ENCODE data around the gene G6PD. TPM values are rescaled to one million over a fixed set of nuclear protein-coding genes. Genes with fewer than 3 reads are reported as not detected.

The G6PD gene
- total and polyA plus RNA-seq, 4 donors = 18.4 to 45.5 (median 36.2) TPM

DNA sequence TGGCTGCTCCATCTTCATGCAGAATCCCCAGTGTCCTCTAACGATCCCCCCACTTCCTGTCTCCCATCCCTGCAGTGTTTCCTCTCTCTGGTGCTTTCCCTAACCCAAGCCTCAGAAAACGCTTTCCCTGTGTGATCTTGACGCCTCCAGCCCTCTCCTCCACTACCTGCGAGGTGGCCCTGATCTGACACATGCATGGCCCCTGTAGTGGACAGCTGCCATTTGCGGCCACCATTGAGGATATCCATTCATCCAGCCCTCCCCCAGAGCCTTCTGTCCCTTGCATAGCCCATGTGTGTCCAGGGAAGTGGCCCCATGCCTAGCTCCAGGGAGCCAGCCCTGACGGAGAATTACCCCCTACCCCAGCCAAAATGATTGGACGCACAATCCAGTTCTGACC is 63.3 kb downstream of the G6PD start:
- Histone ChIP-seq H3K36me3 (ENCODE audit: control insufficient read depth, insufficient read depth, low read length) (peaks cover 30% of the 10 kb centered on the region), H3K9me3 (ENCODE audit: control insufficient read depth, insufficient read depth, low read length) (no peaks in the 10 kb centered on the region), H3K4me3 (ENCODE audit: low read depth, low read length) (no peak overlapping the region), H3K27me3 (ENCODE audit: control insufficient read depth, insufficient read depth, low read length) (no peaks in the 10 kb centered on the region), H3K27ac (ENCODE audit: low read depth, low read length) (no peak overlapping the region), H3K4me1 (ENCODE audit: control insufficient read depth, insufficient read depth, low read length) (peaks cover 36% of the 10 kb centered on the region)
- no peak for DNase-seq (ENCODE audit: low read depth in 4 of 6, low spot score in 6 of 6)
- WGBS (ENCODE audit: insufficient coverage) = 63% methylated on average over 6 of the region's 7 CpGs

DNA sequence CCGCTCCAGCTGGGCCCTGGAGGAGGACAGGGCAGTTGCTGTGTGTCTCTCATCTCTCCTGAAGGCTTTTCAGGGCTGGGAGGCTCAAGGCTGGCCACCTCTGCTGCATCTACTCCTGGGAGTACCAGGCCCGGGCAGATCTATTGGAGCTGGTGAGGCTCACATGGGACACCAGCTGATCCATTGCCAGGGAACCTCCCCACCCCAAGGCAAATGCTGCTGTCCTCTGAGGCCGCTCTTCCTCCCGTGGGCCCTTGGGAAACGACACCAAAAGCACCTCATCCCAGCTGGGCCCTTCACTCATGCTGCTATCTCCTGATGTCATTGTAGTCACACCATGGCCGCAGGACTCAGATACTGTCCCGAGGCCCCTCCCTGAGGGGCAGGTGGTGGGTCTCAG is 63.9 kb downstream of the G6PD start:
- H3K27me3 ChIP-seq (ENCODE audit: control insufficient read depth, insufficient read depth, low read length) = no peaks in the 10 kb centered on the region
- peaks cover 42% of the 10 kb centered on the region for H3K4me1 ChIP-seq (ENCODE audit: control insufficient read depth, insufficient read depth, low read length)
- no peak overlapping the region for H3K4me3 ChIP-seq (ENCODE audit: low read depth, low read length)
- no peak overlapping the region for H3K27ac ChIP-seq (ENCODE audit: low read depth, low read length)
- WGBS (ENCODE audit: insufficient coverage) = 69% methylated on average over 7 of the region's 7 CpGs
- no peaks in the 10 kb centered on the region for H3K9me3 ChIP-seq (ENCODE audit: control insufficient read depth, insufficient read depth, low read length)
- H3K36me3 ChIP-seq (ENCODE audit: control insufficient read depth, insufficient read depth, low read length) = peaks cover 24% of the 10 kb centered on the region
- no peak for DNase-seq (ENCODE audit: low read depth in 4 of 6, low spot score in 6 of 6)

DNA sequence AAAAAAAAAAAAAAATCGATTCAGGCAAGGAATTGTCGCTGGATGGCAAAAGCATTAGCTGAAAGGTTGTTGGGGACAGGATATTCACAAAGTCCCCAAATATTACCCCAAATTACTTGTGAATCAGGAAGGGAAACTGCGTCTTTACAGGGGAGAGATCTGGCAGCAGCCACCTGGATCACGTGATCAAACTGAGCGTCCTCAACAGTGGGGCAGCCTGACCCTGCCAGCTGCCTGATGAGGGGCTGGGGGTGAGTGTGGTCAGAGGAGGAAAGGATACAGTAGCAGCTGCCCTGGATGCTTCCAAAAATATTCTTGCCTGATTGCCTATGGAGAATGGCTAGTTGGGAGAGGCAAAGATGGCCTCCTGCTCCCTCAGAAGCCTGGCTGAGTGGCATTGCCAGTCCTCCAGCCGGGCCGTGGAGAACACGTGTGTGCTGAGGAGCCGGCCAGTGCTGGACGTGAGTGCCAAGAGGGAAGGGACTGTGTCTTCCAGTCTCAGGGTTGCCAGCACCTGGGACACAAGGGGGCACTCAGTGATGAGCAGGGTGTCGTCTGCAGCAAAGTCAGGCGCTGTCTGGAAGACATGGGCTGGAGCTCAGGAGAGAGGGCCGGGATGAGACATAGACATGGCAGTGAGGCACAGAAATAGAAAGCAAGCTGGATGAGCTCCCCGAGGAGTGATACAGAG is 64.6 kb downstream of the G6PD start:
- no peak for DNase-seq (ENCODE audit: low read depth in 4 of 6, low spot score in 6 of 6)
- WGBS (ENCODE audit: insufficient coverage) = 64% methylated on average over 12 of the region's 14 CpGs
- Histone ChIP-seq H3K27me3 (ENCODE audit: control insufficient read depth, insufficient read depth, low read length) (no peaks in the 10 kb centered on the region), H3K27ac (ENCODE audit: low read depth, low read length) (no peak overlapping the region), H3K4me3 (ENCODE audit: low read depth, low read length) (no peak overlapping the region), H3K4me1 (ENCODE audit: control insufficient read depth, insufficient read depth, low read length) (peaks cover 38% of the 10 kb centered on the region), H3K9me3 (ENCODE audit: control insufficient read depth, insufficient read depth, low read length) (no peaks in the 10 kb centered on the region), H3K36me3 (ENCODE audit: control insufficient read depth, insufficient read depth, low read length) (peaks cover 20% of the 10 kb centered on the region)

Small RNA genes within 50 kb of the gene (small RNA-seq; reads per million reads assigned to genes)
- gene RN7SL697P (ENCODE audit: low replicate concordance) = not detected

Other genes starting within 250 kb of the G6PD start
- 100 to 1,000 TPM; 187 to 384 TPM for gene FLNA, start 172.2 kb downstream of the G6PD start, total RNA-seq
- 100 to 1,000 TPM; 203 to 271 TPM for gene FLNA, start 172.2 kb downstream of the G6PD start, polyA plus RNA-seq (ENCODE audit: insufficient read length in 2 of 2)
- 10 to 100 TPM; 14.1 to 19.5 TPM for gene EMD, start 167.6 kb downstream of the G6PD start, total RNA-seq
- gene EMD, start 167.6 kb downstream of the G6PD start, polyA plus RNA-seq (ENCODE audit: insufficient read length in 2 of 2) = 10 to 100 TPM; 84.4 to 88.1 TPM
- gene RPL10, start 148.5 kb downstream of the G6PD start, total RNA-seq = 1,000 to 10,000 TPM; 1,775 to 3,365 TPM
- gene RPL10, start 148.5 kb downstream of the G6PD start, polyA plus RNA-seq (ENCODE audit: insufficient read length in 2 of 2) = 1,000 to 10,000 TPM; 2,002 to 2,049 TPM
- gene DNASE1L1, start 137.6 kb downstream of the G6PD start, total RNA-seq = 10 to 100 TPM; 13.4 to 24.6 TPM
- 10 to 100 TPM in 1 of 2 donors, 1 to 10 TPM in 1; 9.9 to 16.4 TPM for gene DNASE1L1, start 137.6 kb downstream of the G6PD start, polyA plus RNA-seq (ENCODE audit: insufficient read length in 2 of 2)
- 10 to 100 TPM; 12.2 to 30.0 TPM for gene TAFAZZIN, start 135.3 kb downstream of the G6PD start, total RNA-seq
- gene TAFAZZIN, start 135.3 kb downstream of the G6PD start, polyA plus RNA-seq (ENCODE audit: insufficient read length in 2 of 2) = 10 to 100 TPM; 48.4 to 65.3 TPM
- 10 to 100 TPM; 62.8 to 86.8 TPM for gene ATP6AP1, start 118.2 kb downstream of the G6PD start, total RNA-seq
- 100 to 1,000 TPM; 196 to 208 TPM for gene ATP6AP1, start 118.2 kb downstream of the G6PD start, polyA plus RNA-seq (ENCODE audit: insufficient read length in 2 of 2)
- 100 to 1,000 TPM; 185 to 194 TPM for gene GDI1, start 109.7 kb downstream of the G6PD start, total RNA-seq
- gene GDI1, start 109.7 kb downstream of the G6PD start, polyA plus RNA-seq (ENCODE audit: insufficient read length in 2 of 2) = 100 to 1,000 TPM; 674 to 688 TPM
- gene FAM50A, start 102.7 kb downstream of the G6PD start, total RNA-seq = 10 to 100 TPM; 17.9 to 47.5 TPM
- gene FAM50A, start 102.7 kb downstream of the G6PD start, polyA plus RNA-seq (ENCODE audit: insufficient read length in 2 of 2) = 10 to 100 TPM; 82.1 to 94.8 TPM
- 10 to 100 TPM; 13.3 to 22.5 TPM for gene PLXNA3, start 88.6 kb downstream of the G6PD start, total RNA-seq
- 100 to 1,000 TPM in 1 of 2 donors, 10 to 100 TPM in 1; 95.0 to 127 TPM for gene PLXNA3, start 88.6 kb downstream of the G6PD start, polyA plus RNA-seq (ENCODE audit: insufficient read length in 2 of 2)
- 10 to 100 TPM; 10.0 to 38.5 TPM for gene LAGE3, start 67.6 kb downstream of the G6PD start, total RNA-seq
- 10 to 100 TPM; 43.7 to 46.2 TPM for gene LAGE3, start 67.6 kb downstream of the G6PD start, polyA plus RNA-seq (ENCODE audit: insufficient read length in 2 of 2)
- 10 to 100 TPM; 29.6 to 32.1 TPM for gene UBL4A, start 60.2 kb downstream of the G6PD start, total RNA-seq
- gene UBL4A, start 60.2 kb downstream of the G6PD start, polyA plus RNA-seq (ENCODE audit: insufficient read length in 2 of 2) = 10 to 100 TPM; 37.4 to 38.3 TPM
- 10 to 100 TPM in 1 of 2 donors, 1 to 10 TPM in 1; 4.9 to 13.9 TPM for gene SLC10A3, start 56.2 kb downstream of the G6PD start, total RNA-seq
- gene SLC10A3, start 56.2 kb downstream of the G6PD start, polyA plus RNA-seq (ENCODE audit: insufficient read length in 2 of 2) = 10 to 100 TPM in 1 of 2 donors, 1 to 10 TPM in 1; 7.9 to 10.7 TPM
- gene FAM3A, start 30.6 kb downstream of the G6PD start, total RNA-seq = 10 to 100 TPM; 16.1 to 32.7 TPM
- 10 to 100 TPM; 47.2 to 60.3 TPM for gene FAM3A, start 30.6 kb downstream of the G6PD start, polyA plus RNA-seq (ENCODE audit: insufficient read length in 2 of 2)
- 10 to 100 TPM in 1 of 2 donors, 1 to 10 TPM in 1; 7.7 to 16.6 TPM for gene IKBKG, start 774 bp upstream of the G6PD start, total RNA-seq
- 10 to 100 TPM; 23.8 to 23.9 TPM for gene IKBKG, start 774 bp upstream of the G6PD start, polyA plus RNA-seq (ENCODE audit: insufficient read length in 2 of 2)
- gene CTAG1A, start 38.3 kb upstream of the G6PD start, total RNA-seq = not detected
- not detected for gene CTAG1A, start 38.3 kb upstream of the G6PD start, polyA plus RNA-seq (ENCODE audit: insufficient read length in 2 of 2)
- gene CTAG1B, start 72.4 kb upstream of the G6PD start, total RNA-seq = not detected
- gene CTAG1B, start 72.4 kb upstream of the G6PD start, polyA plus RNA-seq (ENCODE audit: insufficient read length in 2 of 2) = not detected
- not detected for gene CTAG2, start 106.7 kb upstream of the G6PD start, total RNA-seq
- not detected for gene CTAG2, start 106.7 kb upstream of the G6PD start, polyA plus RNA-seq (ENCODE audit: insufficient read length in 2 of 2)
- gene GAB3, start 204.2 kb upstream of the G6PD start, total RNA-seq = 1 to 10 TPM; 4.4 to 5.3 TPM
- gene GAB3, start 204.2 kb upstream of the G6PD start, polyA plus RNA-seq (ENCODE audit: insufficient read length in 2 of 2) = 1 to 10 TPM; 3.0 TPM
- gene DKC1, start 216.0 kb upstream of the G6PD start, total RNA-seq = 10 to 100 TPM; 20.1 to 29.4 TPM
- gene DKC1, start 216.0 kb upstream of the G6PD start, polyA plus RNA-seq (ENCODE audit: insufficient read length in 2 of 2) = 10 to 100 TPM; 38.6 to 42.4 TPM